Metanephros (tissue), 1 donor: ENCODE data around the gene ZNF185. TPM values are rescaled to one million over a fixed set of nuclear protein-coding genes. Genes with fewer than 3 reads are reported as not detected.

Source experiments
- total RNA-seq: library from RNA; depleted of rRNA; stranded (reverse); fragments of >200 nt; gene quantifications from one replicate; pipeline ENCODE4 v1.2.3, GENCODE V29; 2014

Gene ZNF185
- total RNA-seq, result 16.5 TPM

GRCh38 chrX:152897222-152898131 lies at the start of gene ZNF185:
TSS of gene ZNF185 (plus strand) at chrX:152898067. CDS start at chrX:152914490, 16,423 bp downstream.

Other genes with a start within 250 kb of the ZNF185 start
- gene MAGEA3, start 199.3 kb upstream of the ZNF185 start, total RNA-seq, result not detected
- not detected for gene CSAG2, start 188.8 kb upstream of the ZNF185 start, total RNA-seq
- gene MAGEA2B, start 183.4 kb upstream of the ZNF185 start, total RNA-seq, result not detected
- not detected for gene CSAG1, start 164.3 kb upstream of the ZNF185 start, total RNA-seq
- gene MAGEA12, start 164.3 kb upstream of the ZNF185 start, total RNA-seq, result not detected
- gene MAGEA2, start 144.2 kb upstream of the ZNF185 start, total RNA-seq, result not detected
- not detected for gene CSAG3, start 138.8 kb upstream of the ZNF185 start, total RNA-seq
- gene MAGEA6, start 128.4 kb upstream of the ZNF185 start, total RNA-seq, result not detected
- gene CETN2, start 67.3 kb upstream of the ZNF185 start, total RNA-seq, result 26.3 TPM
- gene NSDHL, start 67.0 kb upstream of the ZNF185 start, total RNA-seq, result 10.8 TPM
- gene PNMA5, start 96.0 kb downstream of the ZNF185 start, total RNA-seq, result not detected
- 12.5 TPM for gene PNMA3, start 158.4 kb downstream of the ZNF185 start, total RNA-seq
- 6.7 TPM for gene PNMA6A, start 174.4 kb downstream of the ZNF185 start, total RNA-seq